Activated CD4-positive, alpha-beta T cell treated with anti-CD3 and anti-CD28 coated beads, Interleukin-2, amount 10 ng/mL, durations not matched to agents 7 days and 5 days (primary cell): ENCODE results near the gene MPZL3. TPM values are rescaled to one million over a fixed set of nuclear protein-coding genes. Genes with fewer than 3 reads are reported as not detected.

Experiments used
- CTCF ChIA-PET: fragments of 350-600 bp; sonication (Branson Sonifier 250); formaldehyde crosslinking; loops from one replicate; lab custom pipeline; 2021; ENCODE audit warnings: antibody characterized with exemption; lab: Charles Lee
- POLR2A ChIA-PET: fragments of 350-600 bp; sonication (Branson Sonifier 250); formaldehyde crosslinking; loops from one replicate; lab custom pipeline; 2021; ENCODE audit warnings: antibody characterized with exemption; lab: Charles Lee
- DNase-seq: peaks from one replicate; pipeline ENCODE4 v3.0.0-alpha.2; 2020
- H3K27ac Mint-ChIP-seq: one replicate; pipeline ENCODE4 v1.8.0; 2021; ENCODE audit warnings: mild to moderate bottlenecking, moderate library complexity, mixed read lengths
- H3K27me3 Mint-ChIP-seq: one replicate; pipeline ENCODE4 v1.8.0; 2021; ENCODE audit warnings: mixed read lengths
- H3K36me3 Mint-ChIP-seq: one replicate; pipeline ENCODE4 v1.8.0; 2021; ENCODE audit warnings: low read depth, mixed read lengths
- H3K4me1 Mint-ChIP-seq: one replicate; pipeline ENCODE4 v1.8.0; 2021; ENCODE audit warnings: mixed read lengths
- H3K4me3 Mint-ChIP-seq: one replicate; pipeline ENCODE4 v1.8.0; 2021; ENCODE audit warnings: mild to moderate bottlenecking, moderate library complexity, mixed read lengths
- H3K9me3 Mint-ChIP-seq: one replicate; pipeline ENCODE4 v1.8.0; 2021; ENCODE audit warnings: mixed read lengths
- total RNA-seq, 2 experiments: library from RNA; stranded (reverse); gene quantifications; one replicate each; pipeline ENCODE4 v1.2.3, GENCODE V29; 2021

MPZL3 gene
- total RNA-seq, 2 experiments from 2014 or later = 21.2 to 22.0 TPM

- Mint-ChIP-seq H3K9me3 (peaks cover 5% of the 10 kb centered on the region), H3K4me3 (peak overlapping the region; percentile 36), H3K4me1 (peaks cover 48% of the 10 kb centered on the region), H3K36me3 (peaks cover 61% of the 10 kb centered on the region), H3K27me3 (no peaks in the 10 kb centered on the region), H3K27ac (no peak overlapping the region)
- POLR2A ChIA-PET = no interaction called here
- CTCF ChIA-PET = interaction anchor here (1.4 to 2.7 kb wide), 3 partner anchors 11 to 26 kb away, joined by 6 to 9 read pairs (median 7); no protein-coding TSS in a partner anchor
- DNase-seq = peak; percentile 50
Measured at GRCh38 chr11:118227865-118228785, 24.0 kb downstream of the MPZL3 start.

- Mint-ChIP-seq H3K9me3 (peaks cover 5% of the 10 kb centered on the region), H3K4me3 (peak overlapping the region; percentile 36), H3K27me3 (no peaks in the 10 kb centered on the region), H3K4me1 (peaks cover 52% of the 10 kb centered on the region), H3K36me3 (peaks cover 63% of the 10 kb centered on the region), H3K27ac (no peak overlapping the region)
- ChIA-PET CTCF (interaction anchor here (0.8 to 3.9 kb wide), 8 partner anchors 10 to 41 kb away, joined by 3 to 18 read pairs (median 6); no protein-coding TSS in a partner anchor), POLR2A (interaction anchor here (0.6 to 1.2 kb wide), 2 partner anchors 12 to 1456 kb away, joined by 5 to 6 read pairs; no protein-coding TSS in a partner anchor)
- DNase-seq = peak; percentile 45
Measured at GRCh38 chr11:118226781-118227180, 25.4 kb downstream of the MPZL3 start.

DNA sequence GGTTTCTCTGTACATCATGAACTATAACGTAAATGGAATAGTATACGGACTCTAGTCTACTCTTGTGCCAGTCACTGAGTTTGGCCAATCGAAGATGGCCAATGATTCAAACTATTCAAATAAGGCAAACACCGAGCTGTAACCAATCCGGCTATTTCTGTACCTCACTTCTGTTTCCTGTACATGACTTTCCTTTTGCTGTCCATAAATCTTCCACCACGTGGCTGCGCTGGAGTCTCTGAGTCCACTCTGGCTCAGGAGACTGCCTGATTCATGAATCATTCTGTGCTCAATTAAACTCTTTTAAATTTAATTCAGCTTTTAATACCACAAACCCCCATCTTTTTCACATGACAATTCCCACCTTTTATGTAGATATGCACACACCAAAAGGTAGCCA is 25.9 kb downstream of the MPZL3 start:
- Mint-ChIP-seq H3K4me3 (peak overlapping the region; percentile 36), H3K36me3 (peaks cover 68% of the 10 kb centered on the region), H3K4me1 (peaks cover 57% of the 10 kb centered on the region), H3K27ac (no peak overlapping the region), H3K9me3 (peaks cover 5% of the 10 kb centered on the region), H3K27me3 (no peaks in the 10 kb centered on the region)
- POLR2A ChIA-PET = interaction anchor here (0.6 to 1.2 kb wide), 2 partner anchors 13 to 1455 kb away, joined by 5 to 6 read pairs; no protein-coding TSS in a partner anchor
- CTCF ChIA-PET = interaction anchor here (0.9 to 3.9 kb wide), 10 partner anchors 10 to 116 kb away, joined by 4 to 18 read pairs (median 7); partner anchors contain the start of gene CD3D
- DNase-seq = no peak

GRCh38 chr11:118224511-118225188 is 27.5 kb downstream of the MPZL3 start, which contains the start of gene JAML:
JAML (minus strand) TSS chr11:118225011; CDS start chr11:118214866, 10,145 bp downstream.
- H3K4me3 Mint-ChIP-seq = peak within 1 kb of the TSS; percentile 85
- peaks cover 73% of the 10 kb centered on the region for H3K4me1 Mint-ChIP-seq
- H3K27me3 Mint-ChIP-seq = no peaks in the 10 kb centered on the region
- peaks cover 5% of the 10 kb centered on the region for H3K9me3 Mint-ChIP-seq
- no peak within 1 kb of the TSS for H3K27ac Mint-ChIP-seq
- H3K36me3 Mint-ChIP-seq = peaks cover 78% of the 10 kb centered on the region
- POLR2A ChIA-PET = interaction anchor here (0.8 to 1.4 kb wide), 6 partner anchors 8 to 81 kb away, joined by 3 to 9 read pairs (median 6); partner anchors contain the start of gene MPZL3
- CTCF ChIA-PET = interaction anchor here (0.9 to 3.9 kb wide), 11 partner anchors 11 to 118 kb away, joined by 3 to 18 read pairs (median 4); partner anchors contain the start of genes CD3D and MPZL3
- DNase-seq = peak; percentile 88

- POLR2A ChIA-PET = interaction anchor here (0.8 to 1.4 kb wide), 3 partner anchors 10 to 28 kb away, joined by 5 to 9 read pairs (median 7); partner anchors contain the start of gene MPZL3
- DNase-seq = peak; percentile 56
Measured at GRCh38 chr11:118223992-118224391, 28.2 kb downstream of the MPZL3 start.

GRCh38 chr11:118223570-118223969 is 28.6 kb downstream of the MPZL3 start:
- peaks cover 80% of the 10 kb centered on the region for H3K36me3 Mint-ChIP-seq
- ChIA-PET POLR2A (interaction anchor here (1.2 kb wide), 1 partner anchor 24 kb away, joined by 7 read pairs; no protein-coding TSS in a partner anchor), CTCF (interaction anchor here (1.2 to 3.9 kb wide), 4 partner anchors 10 to 33 kb away, joined by 4 to 18 read pairs (median 5); partner anchors contain the start of gene MPZL3)

More at GRCh38 chr11:118223992-118224391, 28.2 kb downstream of the MPZL3 start:
- peaks cover 80% of the 10 kb centered on the region for H3K4me1 Mint-ChIP-seq
- H3K36me3 Mint-ChIP-seq = peaks cover 78% of the 10 kb centered on the region
- no peak overlapping the region for H3K27ac Mint-ChIP-seq
- CTCF ChIA-PET = interaction anchor here (0.9 to 3.9 kb wide), 8 partner anchors 10 to 118 kb away, joined by 3 to 18 read pairs (median 4); partner anchors contain the start of genes CD3D and MPZL3
- peaks cover 5% of the 10 kb centered on the region for H3K9me3 Mint-ChIP-seq
- no peaks in the 10 kb centered on the region for H3K27me3 Mint-ChIP-seq
- peak overlapping the region; percentile 85 for H3K4me3 Mint-ChIP-seq

DNA sequence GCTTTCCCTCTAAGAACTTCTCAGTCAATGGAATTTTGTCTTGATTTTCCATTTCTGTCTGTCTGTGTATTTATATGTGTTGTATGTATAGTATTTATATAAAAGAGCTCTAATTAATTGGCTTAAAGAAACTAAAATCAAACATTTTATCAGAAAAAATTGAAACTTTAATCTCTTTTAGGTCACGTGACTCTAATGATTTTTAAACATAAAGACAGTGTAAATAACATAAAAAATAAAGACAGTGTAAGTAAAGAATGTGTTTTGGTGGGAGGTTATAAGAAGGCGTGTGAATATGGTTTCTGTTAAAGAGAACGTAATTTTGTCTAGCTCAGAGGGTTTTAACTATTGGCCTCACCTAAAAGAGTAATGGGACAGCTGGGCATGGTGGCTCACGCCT is 29.7 kb downstream of the MPZL3 start:
- POLR2A ChIA-PET = interaction anchor here (0.7 kb wide), 1 partner anchor 27 kb away, joined by 3 read pairs; no protein-coding TSS in a partner anchor
- peaks cover 82% of the 10 kb centered on the region for H3K4me1 Mint-ChIP-seq
- CTCF ChIA-PET = interaction anchor here (1.2 to 2.2 kb wide), 5 partner anchors 11 to 24 kb away, joined by 3 to 10 read pairs (median 6); no protein-coding TSS in a partner anchor
- peak overlapping the region; percentile 90 for H3K27ac Mint-ChIP-seq
- peak overlapping the region; percentile 85 for H3K4me3 Mint-ChIP-seq
- no peaks in the 10 kb centered on the region for H3K27me3 Mint-ChIP-seq
- H3K9me3 Mint-ChIP-seq = peaks cover 5% of the 10 kb centered on the region
- H3K36me3 Mint-ChIP-seq = peaks cover 75% of the 10 kb centered on the region
- DNase-seq = no peak

More at GRCh38 chr11:118223570-118223969, 28.6 kb downstream of the MPZL3 start:
- Mint-ChIP-seq H3K27ac (no peak overlapping the region), H3K9me3 (peaks cover 5% of the 10 kb centered on the region), H3K4me3 (peak overlapping the region; percentile 85), H3K4me1 (peaks cover 82% of the 10 kb centered on the region), H3K27me3 (no peaks in the 10 kb centered on the region)
- DNase-seq = no peak

DNA sequence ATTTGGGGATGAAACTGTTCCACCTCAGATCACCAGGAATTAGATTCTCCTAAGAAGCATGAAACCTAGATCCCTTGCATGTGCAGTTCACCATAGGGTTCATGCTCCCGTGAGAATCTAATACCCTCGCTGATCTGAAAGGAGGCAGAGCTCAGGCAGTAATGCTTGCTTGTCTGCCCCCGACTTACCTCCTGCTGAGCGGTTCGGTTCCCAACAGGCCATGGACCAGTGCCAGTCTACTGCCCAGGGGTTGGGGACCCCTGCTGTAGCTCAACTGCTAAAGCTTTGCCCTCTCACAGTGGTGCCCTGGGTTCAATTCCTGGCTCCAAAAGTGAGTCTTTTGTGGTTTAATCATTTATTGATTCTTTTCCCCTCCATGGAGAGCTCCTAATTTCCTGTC is 30.7 kb downstream of the MPZL3 start:
- CTCF ChIA-PET = interaction anchor here (1.2 to 2.5 kb wide), 8 partner anchors 10 to 31 kb away, joined by 3 to 10 read pairs (median 6); partner anchors contain the start of gene MPZL3
- H3K4me1 Mint-ChIP-seq = peaks cover 82% of the 10 kb centered on the region
- peaks cover 70% of the 10 kb centered on the region for H3K36me3 Mint-ChIP-seq
- POLR2A ChIA-PET = interaction anchor here (0.7 kb wide), 1 partner anchor 28 kb away, joined by 3 read pairs; no protein-coding TSS in a partner anchor
- no peak for DNase-seq
- no peaks in the 10 kb centered on the region for H3K27me3 Mint-ChIP-seq
- H3K27ac Mint-ChIP-seq = peak overlapping the region; percentile 64
- peak overlapping the region; percentile 34 for H3K4me3 Mint-ChIP-seq
- H3K9me3 Mint-ChIP-seq = peaks cover 5% of the 10 kb centered on the region

- Mint-ChIP-seq H3K27me3 (no peaks in the 10 kb centered on the region), H3K9me3 (no peaks in the 10 kb centered on the region), H3K36me3 (peaks cover 58% of the 10 kb centered on the region), H3K4me1 (peaks cover 82% of the 10 kb centered on the region), H3K4me3 (peak overlapping the region; percentile 21), H3K27ac (peak overlapping the region; percentile 87)
- ChIA-PET CTCF (interaction anchor here (1.0 to 2.5 kb wide), 7 partner anchors 10 to 76 kb away, joined by 3 to 10 read pairs (median 5); partner anchors contain the start of gene MPZL3), POLR2A (no interaction called here)
- no peak for DNase-seq
Measured at GRCh38 chr11:118219732-118220131, 32.4 kb downstream of the MPZL3 start.

DNA sequence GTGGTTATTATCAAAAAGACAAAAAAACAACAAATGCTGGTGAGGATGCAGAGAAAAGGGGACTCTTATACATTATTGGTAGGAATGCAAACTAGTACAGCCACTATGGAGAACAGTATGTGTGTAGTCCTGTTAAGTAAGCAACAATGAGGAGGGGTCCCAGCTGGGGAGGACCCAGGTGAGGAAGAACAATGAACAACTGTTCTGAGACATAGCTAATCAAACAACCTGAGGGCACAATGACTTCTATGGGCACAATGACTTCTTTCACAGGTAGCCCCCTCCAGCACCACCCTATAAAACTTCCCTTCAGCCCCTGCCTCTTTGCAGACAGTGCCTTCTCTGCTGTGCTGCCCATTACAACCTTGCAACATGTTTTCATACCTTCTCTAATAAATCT is 32.9 kb downstream of the MPZL3 start:
- H3K4me3 Mint-ChIP-seq = peak overlapping the region; percentile 21
- H3K27ac Mint-ChIP-seq = peak overlapping the region; percentile 87
- peaks cover 87% of the 10 kb centered on the region for H3K4me1 Mint-ChIP-seq
- CTCF ChIA-PET = interaction anchor here (1.0 to 2.5 kb wide), 8 partner anchors 11 to 76 kb away, joined by 3 to 10 read pairs (median 4); partner anchors contain the start of gene MPZL3
- POLR2A ChIA-PET = no interaction called here
- peaks cover 58% of the 10 kb centered on the region for H3K36me3 Mint-ChIP-seq
- no peaks in the 10 kb centered on the region for H3K9me3 Mint-ChIP-seq
- no peaks in the 10 kb centered on the region for H3K27me3 Mint-ChIP-seq
- DNase-seq = no peak

- DNase-seq = peak; percentile 33
- Mint-ChIP-seq H3K4me1 (peaks cover 95% of the 10 kb centered on the region), H3K27me3 (no peaks in the 10 kb centered on the region), H3K4me3 (peak overlapping the region; percentile 72), H3K36me3 (peaks cover 64% of the 10 kb centered on the region), H3K9me3 (no peaks in the 10 kb centered on the region), H3K27ac (peak overlapping the region; percentile 95)
- ChIA-PET CTCF (interaction anchor here (1.1 to 1.5 kb wide), 3 partner anchors 9 to 47 kb away, joined by 4 to 9 read pairs (median 9); partner anchors contain the start of gene MPZL2), POLR2A (no interaction called here)
Measured at GRCh38 chr11:118217575-118217974, 34.6 kb downstream of the MPZL3 start.
